ENCODE measurements around the gene SH3PXD2A.

DNA sequence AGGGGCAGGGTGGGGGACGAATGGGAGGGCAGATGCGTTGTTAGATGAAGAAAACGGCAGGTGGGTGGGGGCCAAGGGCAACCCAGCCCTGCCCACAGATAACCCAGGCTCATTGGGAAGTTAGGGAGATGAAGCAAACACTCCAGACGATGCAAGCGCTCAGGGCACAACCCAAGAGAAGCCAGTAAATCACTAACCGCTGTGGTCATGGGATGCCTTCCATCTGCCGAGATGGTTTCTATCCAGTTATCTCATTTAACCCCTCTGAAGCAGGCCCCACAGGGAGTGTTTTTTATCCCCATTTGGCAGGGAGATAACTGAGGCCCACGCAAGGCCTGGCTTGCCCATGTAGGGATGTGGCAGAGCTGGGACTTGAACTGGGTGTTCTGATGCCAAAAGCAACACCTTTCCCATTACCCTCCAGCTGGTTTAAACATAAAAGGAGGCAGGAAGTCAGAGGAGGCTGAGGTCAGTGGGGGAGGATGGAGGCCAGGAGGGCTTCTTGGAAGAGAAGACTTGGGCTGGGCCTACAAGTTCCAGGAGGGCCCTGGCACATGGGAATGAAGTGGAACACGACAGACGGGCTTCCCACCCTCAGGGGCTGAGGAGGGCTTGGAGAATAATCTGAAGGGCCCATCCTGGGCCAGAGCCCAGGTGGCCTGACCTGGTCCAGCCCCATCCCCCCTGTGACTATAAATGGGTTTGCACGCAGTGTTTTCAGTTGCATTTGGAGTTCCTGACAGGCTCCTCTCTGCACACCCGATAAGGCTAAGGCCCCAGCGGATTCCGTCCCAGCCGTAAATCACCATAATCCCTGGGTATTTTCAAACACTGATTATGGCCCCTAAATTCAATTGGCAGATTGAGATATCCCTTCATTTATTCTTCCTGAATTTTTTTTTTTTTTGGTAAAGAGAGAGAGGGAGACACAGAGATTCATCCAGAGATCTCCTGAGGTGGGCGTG is 281.0 kb downstream of the SH3PXD2A start:
- TF ChIP-seq, protein P1, sequence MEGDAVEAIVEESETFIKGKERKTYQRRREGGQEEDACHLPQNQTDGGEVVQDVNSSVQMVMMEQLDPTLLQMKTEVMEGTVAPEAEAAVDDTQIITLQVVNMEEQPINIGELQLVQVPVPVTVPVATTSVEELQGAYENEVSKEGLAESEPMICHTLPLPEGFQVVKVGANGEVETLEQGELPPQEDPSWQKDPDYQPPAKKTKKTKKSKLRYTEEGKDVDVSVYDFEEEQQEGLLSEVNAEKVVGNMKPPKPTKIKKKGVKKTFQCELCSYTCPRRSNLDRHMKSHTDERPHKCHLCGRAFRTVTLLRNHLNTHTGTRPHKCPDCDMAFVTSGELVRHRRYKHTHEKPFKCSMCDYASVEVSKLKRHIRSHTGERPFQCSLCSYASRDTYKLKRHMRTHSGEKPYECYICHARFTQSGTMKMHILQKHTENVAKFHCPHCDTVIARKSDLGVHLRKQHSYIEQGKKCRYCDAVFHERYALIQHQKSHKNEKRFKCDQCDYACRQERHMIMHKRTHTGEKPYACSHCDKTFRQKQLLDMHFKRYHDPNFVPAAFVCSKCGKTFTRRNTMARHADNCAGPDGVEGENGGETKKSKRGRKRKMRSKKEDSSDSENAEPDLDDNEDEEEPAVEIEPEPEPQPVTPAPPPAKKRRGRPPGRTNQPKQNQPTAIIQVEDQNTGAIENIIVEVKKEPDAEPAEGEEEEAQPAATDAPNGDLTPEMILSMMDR (conservative IDR thresholded peaks at IDR 0.05 in 1 of 2, IDR thresholded peaks at IDR 0.05 in 1 of 2; ENCODE audit: extremely low read depth in 1 of 2, insufficient read depth in 1 of 2, low read depth in 1 of 2, low read length in 2 of 2) = no peak
- no peak for TF ChIP-seq EZH2 (IDR thresholded peaks at IDR 0.05; ENCODE audit: borderline replicate concordance, low read length)

Measured in mammary epithelial cell (primary cell).